ENCODE measurements around the gene SCYL2. TPM values are rescaled to one million over a fixed set of nuclear protein-coding genes. Genes with fewer than 3 reads are reported as not detected.
"Not testable (repeated sequence)": the region's sequence is repeated elsewhere in the genome, so short reads cannot be mapped to it uniquely, and the experiment has no call there.

The SCYL2 gene
- total RNA-seq, 5 donors from 2014 or later (not counting 1 experiment from before 2014, with no cell fraction given) = 33.1 to 43.4 (median 36.7) TPM

DNA sequence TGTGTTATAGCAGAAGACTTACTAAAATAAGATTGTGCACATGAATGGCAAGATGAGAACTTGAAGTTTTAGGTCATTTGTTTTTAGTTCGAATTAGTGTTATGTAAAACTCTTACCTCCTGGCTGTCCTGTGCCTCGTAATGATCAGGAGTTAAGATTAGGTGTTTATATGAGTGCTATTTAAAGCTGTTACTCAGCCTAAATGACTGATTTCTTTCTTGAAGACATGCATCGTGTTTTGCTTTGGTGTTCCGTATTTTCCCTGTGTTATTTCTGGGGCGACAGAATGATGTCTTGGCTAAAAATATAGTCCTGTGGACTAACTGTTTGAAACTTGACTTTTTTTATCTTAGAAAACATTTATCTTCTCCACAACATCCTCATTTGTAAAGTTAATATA lies 22.1 kb downstream of the SCYL2 start:
- H3K27ac ChIP-seq (ENCODE audit: low read length) = no peak overlapping the region
- peaks cover 6 to 25% of the 10 kb centered on the region in 2 donors for H3K36me3 ChIP-seq (ENCODE audit: control insufficient read depth in 2 of 2, extremely low read depth in 1 of 2, insufficient read depth in 1 of 2, low read length in 1 of 2)
- H3K4me3 ChIP-seq (ENCODE audit: control insufficient read depth in 1 of 2, extremely low read depth in 1 of 2, low read length in 1 of 2) = no peak overlapping the region
- H3K9me3 ChIP-seq = no peaks in the 10 kb centered on the region
- H3K4me1 ChIP-seq (ENCODE audit: control insufficient read depth in 1 of 2, extremely low read depth in 1 of 2, insufficient read depth in 2 of 2, low read length in 2 of 2) = no peaks in the 10 kb centered on the region
- Mint-ChIP-seq H3K4me3 (no peak overlapping the region), H3K9me3 (no peaks in the 10 kb centered on the region), H3K27me3 (no peaks in the 10 kb centered on the region), H3K4me1 (peaks cover 0 to 4% (median 2%) of the 10 kb centered on the region in 3 donors), H3K36me3 (peaks cover 41% of the 10 kb centered on the region), H3K27ac (no peak overlapping the region)
- no peaks in the 10 kb centered on the region for H3K27me3 ChIP-seq (replicated peaks in 1 of 2; ENCODE audit: control insufficient read depth in 2 of 2, extremely low read depth in 1 of 2, insufficient read depth in 2 of 2, low read length in 1 of 2)
- DNase-seq = no peak
- no peak for ATAC-seq (replicated peaks in 1 of 4)
- POLR2A ChIA-PET = interaction anchor here in 1 of 2 donors (0.7 kb wide), 1 partner anchor 119 kb away, joined by 3 read pairs; no protein-coding TSS in a partner anchor
- 94% methylated on average over 2 of the region's 5 CpGs for WGBS (ENCODE audit: insufficient coverage)
- CTCF ChIA-PET = no interaction called here

DNA sequence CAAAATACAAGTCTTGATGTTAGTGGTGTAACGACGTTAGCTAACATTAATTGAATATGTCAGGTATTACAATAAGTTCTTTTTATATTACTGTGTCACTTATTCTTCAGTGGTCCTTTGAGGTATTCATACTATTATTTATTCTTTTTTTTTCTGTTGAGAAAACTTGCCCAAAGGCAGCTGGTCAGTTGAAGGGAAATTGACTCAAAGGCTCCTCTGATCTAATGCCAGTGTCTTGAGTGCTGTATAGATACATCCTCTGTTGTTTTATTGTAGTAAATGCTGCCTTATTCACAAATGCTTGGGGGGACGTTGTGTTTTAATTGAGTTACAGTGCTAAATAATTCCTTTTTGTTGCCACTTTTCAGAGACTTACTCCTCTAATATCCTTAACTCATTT lies 23.0 kb downstream of the SCYL2 start:
- Mint-ChIP-seq H3K4me1 (peaks cover 0 to 4% (median 2%) of the 10 kb centered on the region in 3 donors), H3K9me3 (no peaks in the 10 kb centered on the region), H3K4me3 (no peak overlapping the region), H3K27me3 (no peaks in the 10 kb centered on the region), H3K27ac (no peak overlapping the region), H3K36me3 (peaks cover 40% of the 10 kb centered on the region)
- H3K27ac ChIP-seq (ENCODE audit: low read length) = no peak overlapping the region
- ChIA-PET POLR2A (no interaction called here), CTCF (no interaction called here)
- ATAC-seq (replicated peaks in 1 of 4) (no peak), DNase-seq (no peak)
- no peaks in the 10 kb centered on the region for H3K9me3 ChIP-seq
- no peak overlapping the region for H3K4me3 ChIP-seq (ENCODE audit: control insufficient read depth in 1 of 2, extremely low read depth in 1 of 2, low read length in 1 of 2)
- H3K4me1 ChIP-seq (ENCODE audit: control insufficient read depth in 1 of 2, extremely low read depth in 1 of 2, insufficient read depth in 2 of 2, low read length in 2 of 2) = no peaks in the 10 kb centered on the region
- H3K36me3 ChIP-seq (ENCODE audit: control insufficient read depth in 2 of 2, extremely low read depth in 1 of 2, insufficient read depth in 1 of 2, low read length in 1 of 2) = peaks cover 0 to 18% of the 10 kb centered on the region in 2 donors
- no CpG with 5 or more reads among the region's 3 CpGs for WGBS (ENCODE audit: insufficient coverage)
- no peaks in the 10 kb centered on the region for H3K27me3 ChIP-seq (replicated peaks in 1 of 2; ENCODE audit: control insufficient read depth in 2 of 2, extremely low read depth in 1 of 2, insufficient read depth in 2 of 2, low read length in 1 of 2)

DNA sequence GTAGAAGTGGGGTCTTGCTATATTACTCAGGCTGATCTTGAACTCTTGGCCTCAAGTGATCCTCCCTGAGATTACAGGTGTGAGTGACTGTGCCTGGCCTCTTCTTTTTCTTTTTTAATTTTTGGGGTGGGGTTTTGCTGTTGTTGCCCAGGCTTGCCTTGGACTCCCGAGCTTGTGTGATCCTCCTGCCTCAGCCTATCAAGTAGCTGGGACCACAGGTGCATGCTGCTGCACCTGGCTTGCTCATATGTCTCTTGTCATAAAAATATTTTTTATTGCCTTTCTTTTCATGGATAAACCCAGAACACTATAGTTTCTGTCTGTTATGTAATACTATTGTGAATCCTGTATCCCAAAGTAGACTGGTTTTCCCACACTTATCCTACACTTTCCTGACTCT lies 26.0 kb downstream of the SCYL2 start:
- Mint-ChIP-seq H3K36me3 (peaks cover 49% of the 10 kb centered on the region), H3K4me1 (no peaks in the 10 kb centered on the region)
- ATAC-seq (replicated peaks in 1 of 4) = no peak

DNA sequence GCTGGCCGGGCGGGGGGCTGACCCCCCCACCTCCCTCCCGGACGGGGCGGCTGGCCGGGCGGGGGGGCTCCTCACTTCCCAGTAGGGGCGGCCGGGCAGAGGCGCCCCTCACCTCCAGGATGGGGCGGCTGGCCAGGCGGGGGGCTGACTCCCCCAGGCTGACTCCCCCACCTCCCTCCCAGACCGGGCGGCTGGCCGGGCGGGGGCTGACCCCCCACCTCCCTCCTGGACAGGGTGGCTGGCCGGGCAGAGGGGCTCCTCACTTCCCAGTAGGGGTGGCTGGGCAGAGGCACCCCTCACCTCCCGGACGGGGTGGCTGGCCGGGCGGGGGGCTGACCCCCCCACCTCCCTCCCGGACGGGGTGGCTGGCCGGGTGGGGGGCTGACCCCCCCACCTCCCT lies 27.4 kb downstream of the SCYL2 start:
- H3K27me3 ChIP-seq (replicated peaks in 1 of 2; ENCODE audit: control insufficient read depth in 2 of 2, extremely low read depth in 1 of 2, insufficient read depth in 2 of 2, low read length in 1 of 2); H3K4me3 Mint-ChIP-seq; DNase-seq; H3K27ac Mint-ChIP-seq; H3K9me3 Mint-ChIP-seq; H3K4me1 Mint-ChIP-seq; ATAC-seq (replicated peaks in 1 of 4); H3K4me1 ChIP-seq (ENCODE audit: control insufficient read depth in 1 of 2, extremely low read depth in 1 of 2, insufficient read depth in 2 of 2, low read length in 2 of 2); CTCF ChIA-PET; POLR2A ChIA-PET; H3K9me3 ChIP-seq; H3K27ac ChIP-seq (ENCODE audit: low read length); H3K27me3 Mint-ChIP-seq; H3K4me3 ChIP-seq (ENCODE audit: control insufficient read depth in 1 of 2, extremely low read depth in 1 of 2, low read length in 1 of 2): not testable (repeated sequence)
- WGBS (ENCODE audit: insufficient coverage) = no CpG with 5 or more reads among the region's 24 CpGs
- H3K36me3 ChIP-seq (ENCODE audit: control insufficient read depth in 2 of 2, extremely low read depth in 1 of 2, insufficient read depth in 1 of 2, low read length in 1 of 2) = peaks cover 0 to 24% of the 10 kb centered on the region in 2 donors
- peaks cover 52% of the 10 kb centered on the region for H3K36me3 Mint-ChIP-seq

More for the DNA sequence above, 26.0 kb downstream of the SCYL2 start:
- no CpG with 5 or more reads among the region's 1 CpG for WGBS (ENCODE audit: insufficient coverage)
- ChIA-PET CTCF (no interaction called here), POLR2A (no interaction called here)
- Histone ChIP-seq H3K36me3 (ENCODE audit: control insufficient read depth in 2 of 2, extremely low read depth in 1 of 2, insufficient read depth in 1 of 2, low read length in 1 of 2) (peaks cover 0 to 22% of the 10 kb centered on the region in 2 donors), H3K27ac (ENCODE audit: low read length) (no peak overlapping the region), H3K4me3 (ENCODE audit: control insufficient read depth in 1 of 2, extremely low read depth in 1 of 2, low read length in 1 of 2) (no peak overlapping the region), H3K27me3 (replicated peaks in 1 of 2; ENCODE audit: control insufficient read depth in 2 of 2, extremely low read depth in 1 of 2, insufficient read depth in 2 of 2, low read length in 1 of 2) (no peaks in the 10 kb centered on the region), H3K4me1 (ENCODE audit: control insufficient read depth in 1 of 2, extremely low read depth in 1 of 2, insufficient read depth in 2 of 2, low read length in 2 of 2) (no peaks in the 10 kb centered on the region), H3K9me3 (no peaks in the 10 kb centered on the region)
- Mint-ChIP-seq H3K4me3 (no peak overlapping the region), H3K9me3 (no peaks in the 10 kb centered on the region), H3K27me3 (no peaks in the 10 kb centered on the region), H3K27ac (no peak overlapping the region)
- DNase-seq = no peak

DNA sequence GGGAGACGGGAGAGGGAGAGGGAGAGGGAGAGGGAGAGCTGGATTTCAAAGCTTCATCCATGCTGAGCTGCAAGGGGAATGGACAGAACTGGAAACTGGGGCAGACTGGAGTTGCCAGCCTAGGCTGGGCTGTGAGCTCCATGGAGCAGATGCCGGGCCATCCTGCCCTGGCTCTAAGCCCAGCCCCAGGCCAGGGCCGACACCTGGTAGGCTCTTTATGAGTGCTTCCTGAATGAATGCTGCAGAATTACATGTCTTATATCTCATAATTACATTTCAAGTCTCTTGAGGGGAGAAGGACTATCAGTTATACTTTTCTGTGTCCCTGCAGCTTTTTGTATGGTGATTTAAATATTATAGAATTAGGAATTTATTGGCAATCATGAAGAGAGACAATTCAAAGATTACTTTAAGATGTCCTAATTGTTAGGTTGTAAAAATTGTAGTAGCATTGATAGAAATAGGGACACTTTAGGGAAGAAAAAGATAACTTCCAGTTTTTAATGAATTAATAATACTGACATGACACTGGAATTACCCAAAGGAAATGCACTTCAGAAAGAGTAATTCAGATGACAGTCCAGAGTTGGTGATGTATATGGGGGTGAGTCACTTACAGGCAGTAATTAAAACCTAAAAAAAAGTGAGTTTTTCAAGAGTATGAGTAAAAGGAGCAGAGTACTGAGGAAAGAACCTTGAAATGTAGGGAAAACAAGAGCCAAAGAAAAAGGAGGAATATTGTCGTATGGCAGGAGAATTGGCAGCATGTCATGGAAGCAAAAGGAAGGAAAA lies 29.0 kb downstream of the SCYL2 start:
- Histone ChIP-seq H3K4me1 (ENCODE audit: control insufficient read depth in 1 of 2, extremely low read depth in 1 of 2, insufficient read depth in 2 of 2, low read length in 2 of 2) (no peaks in the 10 kb centered on the region), H3K36me3 (ENCODE audit: control insufficient read depth in 2 of 2, extremely low read depth in 1 of 2, insufficient read depth in 1 of 2, low read length in 1 of 2) (peaks cover 0 to 30% of the 10 kb centered on the region in 2 donors), H3K27ac (ENCODE audit: low read length) (no peak overlapping the region), H3K4me3 (ENCODE audit: control insufficient read depth in 1 of 2, extremely low read depth in 1 of 2, low read length in 1 of 2) (no peak overlapping the region), H3K27me3 (replicated peaks in 1 of 2; ENCODE audit: control insufficient read depth in 2 of 2, extremely low read depth in 1 of 2, insufficient read depth in 2 of 2, low read length in 1 of 2) (no peaks in the 10 kb centered on the region), H3K9me3 (no peaks in the 10 kb centered on the region)
- Mint-ChIP-seq H3K27ac (no peak overlapping the region), H3K4me3 (no peak overlapping the region), H3K9me3 (peaks cover 5 to 14% (median 6%) of the 10 kb centered on the region in 3 donors), H3K4me1 (no peaks in the 10 kb centered on the region), H3K27me3 (no peaks in the 10 kb centered on the region), H3K36me3 (peaks cover 58% of the 10 kb centered on the region)
- ChIA-PET CTCF (interaction anchor here in 1 of 2 donors (0.5 kb wide), 1 partner anchor 261 kb away, joined by 3 read pairs; no protein-coding TSS in a partner anchor), POLR2A (no interaction called here)
- ATAC-seq (replicated peaks in 1 of 4) (no peak), DNase-seq (no peak)
- WGBS (ENCODE audit: insufficient coverage) = no CpG with 5 or more reads among the region's 4 CpGs

DNA sequence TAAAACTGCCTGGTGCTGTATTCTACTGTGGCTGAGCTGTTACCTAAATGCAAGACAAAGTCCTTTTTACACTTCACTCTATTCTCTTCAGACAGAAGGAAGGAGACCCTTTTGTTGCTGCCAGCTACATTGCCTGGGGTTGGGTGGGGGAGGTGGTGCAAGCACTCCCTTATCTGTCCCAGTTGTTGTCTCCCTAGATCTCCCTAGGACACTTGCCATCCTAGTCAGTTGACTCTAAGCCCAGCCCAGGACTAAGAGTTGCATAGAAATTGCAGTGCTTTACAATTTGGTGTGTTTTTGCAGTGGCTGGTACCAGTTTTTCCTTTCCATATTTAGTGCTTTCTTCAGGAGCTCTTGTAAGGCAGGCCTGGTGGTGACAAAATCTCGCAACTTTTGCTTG lies 35.1 kb downstream of the SCYL2 start:
- Histone ChIP-seq H3K27ac (ENCODE audit: low read length) (no peak overlapping the region), H3K4me1 (ENCODE audit: control insufficient read depth in 1 of 2, extremely low read depth in 1 of 2, insufficient read depth in 2 of 2, low read length in 2 of 2) (no peaks in the 10 kb centered on the region), H3K4me3 (ENCODE audit: control insufficient read depth in 1 of 2, extremely low read depth in 1 of 2, low read length in 1 of 2) (no peak overlapping the region), H3K9me3 (no peaks in the 10 kb centered on the region), H3K27me3 (replicated peaks in 1 of 2; ENCODE audit: control insufficient read depth in 2 of 2, extremely low read depth in 1 of 2, insufficient read depth in 2 of 2, low read length in 1 of 2) (no peaks in the 10 kb centered on the region), H3K36me3 (ENCODE audit: control insufficient read depth in 2 of 2, extremely low read depth in 1 of 2, insufficient read depth in 1 of 2, low read length in 1 of 2) (peaks cover 0 to 28% of the 10 kb centered on the region in 2 donors)
- H3K27me3 Mint-ChIP-seq = no peaks in the 10 kb centered on the region
- no peak overlapping the region for H3K27ac Mint-ChIP-seq
- H3K9me3 Mint-ChIP-seq = peaks cover 14 to 35% (median 25%) of the 10 kb centered on the region in 3 donors
- WGBS (ENCODE audit: insufficient coverage) = no CpG with 5 or more reads among the region's 1 CpG
- ChIA-PET CTCF (interaction anchor here in 1 of 2 donors (0.6 kb wide), 1 partner anchor 1605 kb away, joined by 6 read pairs; no protein-coding TSS in a partner anchor), POLR2A (no interaction called here)
- ATAC-seq (replicated peaks in 1 of 4) (no peak), DNase-seq (no peak)
- peaks cover 0 to 2% (median 0%) of the 10 kb centered on the region in 3 donors for H3K4me1 Mint-ChIP-seq
- H3K4me3 Mint-ChIP-seq = no peak overlapping the region
- peaks cover 85% of the 10 kb centered on the region for H3K36me3 Mint-ChIP-seq

All from T-cell (primary cell).